Thymus (tissue), 11 donors: ENCODE results near the gene FBXO10. TPM values are rescaled to one million over a fixed set of nuclear protein-coding genes. Genes with fewer than 3 reads are reported as not detected.

Experiments
- DNase-seq, 9 donors: peaks; one replicate each; pipeline ENCODE4 v3.0.0-alpha.2; 2013; ENCODE audit warnings: low spot score in 9 of 9, low read depth in 6 of 9, missing footprints in 1 of 9
- H3K27ac ChIP-seq, 2 donors: one replicate each; pipeline ENCODE4 v1.5.1; 2013; ENCODE audit warnings: control low read depth in 1 of 2, low read depth in 1 of 2, low read length in 1 of 2, mild to moderate bottlenecking in 1 of 2, moderate library complexity in 1 of 2
- H3K27me3 ChIP-seq, 2 donors: one replicate each; pipeline ENCODE4 v1.5.1; 2013; ENCODE audit warnings: low read length in 1 of 2; ENCODE audit not compliant: control insufficient read depth in 2 of 2, insufficient read depth in 1 of 2
- H3K36me3 ChIP-seq, 2 donors: one replicate each; pipeline ENCODE4 v1.5.1; 2013; ENCODE audit warnings: low read length in 1 of 2, mild to moderate bottlenecking in 1 of 2, moderate library complexity in 1 of 2; ENCODE audit not compliant: control insufficient read depth in 2 of 2, insufficient read depth in 2 of 2
- H3K4me1 ChIP-seq, 2 donors: one replicate each; pipeline ENCODE4 v1.5.1; 2013; ENCODE audit warnings: low read length in 2 of 2; ENCODE audit not compliant: control insufficient read depth in 2 of 2, insufficient read depth in 2 of 2
- H3K4me3 ChIP-seq, 2 donors: one replicate each; pipeline ENCODE4 v1.5.1; 2013; ENCODE audit warnings: low read length in 2 of 2, control low read depth in 1 of 2, mild to moderate bottlenecking in 1 of 2
- H3K9me3 ChIP-seq, 2 donors: one replicate each; pipeline ENCODE4 v1.5.1; 2013; ENCODE audit warnings: low read length in 1 of 2, mild to moderate bottlenecking in 1 of 2; ENCODE audit not compliant: control insufficient read depth in 2 of 2, insufficient read depth in 1 of 2
- whole genome bisulfite sequencing: extraction: QIAGEN DNeasy Blood & Tissue Kit; methylation state at CpG from one replicate; pipeline ENCODE4 v1.1.7; 2013; 5-methylcytosine and 5-hydroxymethylcytosine counted together
- polyA plus RNA-seq: library from polyadenylated mRNA; stranded (reverse); fragments of 200-250 nt; gene quantifications from one replicate; pipeline ENCODE4 v1.2.3, GENCODE V29; 2013
- total RNA-seq: library from RNA; stranded (reverse); fragments of 120-200 nt; gene quantifications from one replicate; pipeline ENCODE4 v1.2.4, GENCODE V29; 2013
- donor health status: healthy.

FBXO10 gene
- total and polyA plus RNA-seq, 2 donors, result 2.5 to 3.2 TPM

DNA sequence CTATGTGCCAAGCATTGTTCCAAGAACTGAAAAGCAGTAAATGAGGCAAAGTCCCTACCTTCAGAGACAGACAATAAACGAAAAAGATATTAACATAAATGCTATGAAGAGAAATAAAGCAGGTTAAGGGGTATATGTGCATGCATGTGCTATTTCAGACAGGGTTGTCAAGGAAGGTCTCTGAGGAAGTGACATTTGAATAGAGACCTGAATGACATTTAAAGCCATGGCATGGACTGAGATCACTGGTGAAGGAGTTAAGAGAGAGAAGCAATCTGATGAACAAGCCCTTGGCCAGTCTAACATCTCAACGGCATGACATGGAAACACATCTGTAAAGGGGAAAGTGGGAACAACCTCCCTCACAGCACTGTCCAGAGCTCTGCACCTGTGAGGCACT is 14.5 kb downstream of the FBXO10 start:
- H3K27me3 ChIP-seq, result no peaks in the 10 kb centered on the region
- no peaks in the 10 kb centered on the region for H3K36me3 ChIP-seq
- H3K4me3 ChIP-seq, result no peak overlapping the region
- H3K27ac ChIP-seq, result no peak overlapping the region
- H3K9me3 ChIP-seq, result peaks cover 0 to 8% of the 10 kb centered on the region in 2 donors
- no peak for DNase-seq
- no peaks in the 10 kb centered on the region for H3K4me1 ChIP-seq
- WGBS, result 95% methylated on average over 2 of the region's 2 CpGs

GRCh38 chr9:37559855-37560592 is 16.2 kb downstream of the FBXO10 start:
- no peak overlapping the region for H3K27ac ChIP-seq
- peaks cover 0 to 8% of the 10 kb centered on the region in 2 donors for H3K9me3 ChIP-seq
- no peaks in the 10 kb centered on the region for H3K4me1 ChIP-seq
- DNase-seq, result no peak
- no peaks in the 10 kb centered on the region for H3K36me3 ChIP-seq
- H3K27me3 ChIP-seq, result no peaks in the 10 kb centered on the region
- H3K4me3 ChIP-seq, result no peak overlapping the region
- 97% methylated on average over 5 of the region's 5 CpGs for WGBS

- no peaks in the 10 kb centered on the region for H3K4me1 ChIP-seq
- peaks cover 0 to 4% of the 10 kb centered on the region in 2 donors for H3K9me3 ChIP-seq
- DNase-seq, result no peak
- 100% methylated on average over 1 of the region's 1 CpG for WGBS
- H3K27ac ChIP-seq, result no peak overlapping the region
- no peak overlapping the region for H3K4me3 ChIP-seq
- no peaks in the 10 kb centered on the region for H3K27me3 ChIP-seq
- H3K36me3 ChIP-seq, result no peaks in the 10 kb centered on the region
These were observed 17.1 kb downstream of the FBXO10 start for GRCh38 chr9:37559125-37559524.

- no peak overlapping the region for H3K27ac ChIP-seq
- no peaks in the 10 kb centered on the region for H3K36me3 ChIP-seq
- no peak overlapping the region for H3K4me3 ChIP-seq
- no peaks in the 10 kb centered on the region for H3K4me1 ChIP-seq
- no peak for DNase-seq
- no peaks in the 10 kb centered on the region for H3K9me3 ChIP-seq
- H3K27me3 ChIP-seq, result no peaks in the 10 kb centered on the region
These were observed 20.4 kb downstream of the FBXO10 start for GRCh38 chr9:37555786-37556185.

DNA sequence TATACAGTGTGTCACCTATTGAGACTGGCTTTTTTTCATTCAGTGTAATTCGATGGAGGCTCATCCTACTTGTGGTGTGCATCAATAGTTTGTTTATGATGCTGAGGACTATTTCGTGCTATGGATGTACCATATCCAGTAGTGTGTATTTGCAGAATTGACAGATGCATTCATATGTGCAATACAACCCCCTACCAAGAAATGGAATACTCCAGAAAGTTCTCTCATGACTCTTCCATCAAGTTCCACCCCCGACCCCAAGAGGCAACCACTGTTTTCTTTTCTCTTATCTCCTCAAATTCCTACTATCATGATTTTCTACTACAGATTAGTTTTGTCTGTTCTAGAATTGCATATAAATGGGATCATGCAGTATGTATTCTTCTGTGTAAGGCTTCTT is 21.9 kb downstream of the FBXO10 start:
- no peaks in the 10 kb centered on the region for H3K36me3 ChIP-seq
- no peak overlapping the region for H3K4me3 ChIP-seq
- WGBS, result 98% methylated on average over 3 of the region's 3 CpGs
- no peak for DNase-seq
- H3K27ac ChIP-seq, result no peak overlapping the region
- no peaks in the 10 kb centered on the region for H3K4me1 ChIP-seq
- H3K9me3 ChIP-seq, result no peaks in the 10 kb centered on the region
- H3K27me3 ChIP-seq, result no peaks in the 10 kb centered on the region

- Histone ChIP-seq H3K4me1 (no peaks in the 10 kb centered on the region), H3K9me3 (no peaks in the 10 kb centered on the region), H3K4me3 (no peak overlapping the region), H3K36me3 (no peaks in the 10 kb centered on the region), H3K27ac (no peak overlapping the region), H3K27me3 (no peaks in the 10 kb centered on the region)
- DNase-seq, result no peak
- WGBS, result over 99% methylated on average over 2 of the region's 2 CpGs
These were observed 24.3 kb downstream of the FBXO10 start for GRCh38 chr9:37551888-37552287.

- Histone ChIP-seq H3K4me1 (no peaks in the 10 kb centered on the region), H3K36me3 (no peaks in the 10 kb centered on the region), H3K27ac (no peak overlapping the region), H3K9me3 (no peaks in the 10 kb centered on the region), H3K4me3 (no peak overlapping the region), H3K27me3 (no peaks in the 10 kb centered on the region)
- whole genome bisulfite sequencing, result 98% methylated on average over 3 of the region's 3 CpGs
- DNase-seq, result no peak
These were observed 24.7 kb downstream of the FBXO10 start for GRCh38 chr9:37551468-37551867.

GRCh38 chr9:37550781-37551180 is 25.4 kb downstream of the FBXO10 start:
- Histone ChIP-seq H3K27me3 (no peaks in the 10 kb centered on the region), H3K36me3 (no peaks in the 10 kb centered on the region), H3K9me3 (no peaks in the 10 kb centered on the region), H3K4me1 (no peaks in the 10 kb centered on the region), H3K4me3 (no peak overlapping the region), H3K27ac (no peak overlapping the region)
- DNase-seq, result no peak
- 95% methylated on average over 1 of the region's 1 CpG for WGBS

DNA sequence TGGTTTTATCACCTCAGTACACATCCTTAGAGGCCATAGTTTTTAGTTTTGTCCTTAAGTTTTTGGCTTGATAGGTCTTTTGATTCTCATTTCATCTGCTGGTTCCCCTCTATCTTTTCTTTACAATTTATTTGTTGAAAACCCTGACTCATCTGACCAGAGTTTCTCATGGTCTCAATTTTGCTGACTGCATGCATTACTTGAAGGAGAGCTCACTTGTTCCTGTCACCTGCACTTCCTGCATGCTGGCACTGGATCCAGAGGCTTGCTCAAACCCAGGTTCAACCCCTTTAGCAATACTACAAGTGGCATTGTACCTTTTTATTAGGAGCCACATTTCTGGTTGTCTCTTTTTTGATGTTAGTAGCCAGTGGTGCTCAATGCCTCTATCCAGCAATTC is 26.7 kb downstream of the FBXO10 start:
- no peak overlapping the region for H3K4me3 ChIP-seq
- no peaks in the 10 kb centered on the region for H3K27me3 ChIP-seq
- DNase-seq, result no peak
- H3K9me3 ChIP-seq, result no peaks in the 10 kb centered on the region
- no peak overlapping the region for H3K27ac ChIP-seq
- H3K4me1 ChIP-seq, result no peaks in the 10 kb centered on the region
- no peaks in the 10 kb centered on the region for H3K36me3 ChIP-seq
